IMR-90 (cell line): ENCODE results near the gene GDF10.

Source experiments
- CEBPB ChIP-seq: IDR thresholded peaks from 2 replicates; pipeline ENCODE4 v1.6.1; 2012; ENCODE audit warnings: low read depth, low read length, improper control_type of control experiment
- FOS ChIP-seq: fragments of 150-350 bp; IDR thresholded peaks from 2 replicates; pipeline ENCODE4 v1.6.1; 2016; ENCODE audit warnings: low read depth, low read length
- MAFK ChIP-seq: IDR thresholded peaks from 2 replicates; pipeline ENCODE4 v1.6.1; 2012; ENCODE audit warnings: low read depth, low read length, improper control_type of control experiment
- NFE2L2 ChIP-seq: fragments of 150-350 bp; IDR thresholded peaks from 2 replicates; pipeline ENCODE4 v1.6.1; 2016; ENCODE audit warnings: low read depth, mild to moderate bottlenecking, low read length
- POLR2A ChIP-seq: IDR thresholded peaks from 2 replicates; pipeline ENCODE4 v1.6.1; 2012; ENCODE audit warnings: mild to moderate bottlenecking, low read depth, low read length
- RAD21 ChIP-seq: IDR thresholded peaks from 2 replicates; pipeline ENCODE4 v1.6.1; 2012; ENCODE audit warnings: low read length, improper control_type of control experiment
- RCOR1 ChIP-seq: IDR thresholded peaks from 2 replicates; pipeline ENCODE4 v1.6.1; 2012; ENCODE audit warnings: mild to moderate bottlenecking, low read length, improper control_type of control experiment; ENCODE audit not compliant: insufficient replicate concordance
- RFX5 ChIP-seq: IDR thresholded peaks from 2 replicates; pipeline ENCODE4 v1.8.0; 2012; ENCODE audit warnings: low read depth, mild to moderate bottlenecking, low read length, moderate library complexity
- SMC3 ChIP-seq: fragments of 150-350 bp; IDR thresholded peaks from 2 replicates; pipeline ENCODE4 v1.6.1; 2016; ENCODE audit warnings: low read depth, mild to moderate bottlenecking, antibody characterized with exemption, low read length, moderate library complexity
- TF ChIP-seq, protein P1 (sequence below): conservative IDR thresholded peaks from 2 replicates; pipeline ENCODE4 v1.5.1; 2012; ENCODE audit warnings: mild to moderate bottlenecking, low read depth, low read length, improper control_type of control experiment
- TF ChIP-seq, protein P2 (sequence below): fragments of 150-350 bp; IDR thresholded peaks from 2 replicates; pipeline ENCODE4 v1.6.1; 2016; ENCODE audit warnings: low read depth, mild to moderate bottlenecking, low read length, moderate library complexity, borderline replicate concordance
- TF ChIP-seq, protein P3 (sequence below): fragments of 150-350 bp; IDR thresholded peaks from 2 replicates; pipeline ENCODE4 v1.6.1; 2017; ENCODE audit warnings: mild to moderate bottlenecking, antibody characterized with exemption, low read length, low read depth

- TF ChIP-seq RAD21 (no peak), POLR2A (no peak), CEBPB (no peak), SMC3 (no peak), RCOR1 (no peak), NFE2L2 (no peak), MAFK (no peak), RFX5 (no peak), FOS (no peak)
- TF ChIP-seq, protein P1, sequence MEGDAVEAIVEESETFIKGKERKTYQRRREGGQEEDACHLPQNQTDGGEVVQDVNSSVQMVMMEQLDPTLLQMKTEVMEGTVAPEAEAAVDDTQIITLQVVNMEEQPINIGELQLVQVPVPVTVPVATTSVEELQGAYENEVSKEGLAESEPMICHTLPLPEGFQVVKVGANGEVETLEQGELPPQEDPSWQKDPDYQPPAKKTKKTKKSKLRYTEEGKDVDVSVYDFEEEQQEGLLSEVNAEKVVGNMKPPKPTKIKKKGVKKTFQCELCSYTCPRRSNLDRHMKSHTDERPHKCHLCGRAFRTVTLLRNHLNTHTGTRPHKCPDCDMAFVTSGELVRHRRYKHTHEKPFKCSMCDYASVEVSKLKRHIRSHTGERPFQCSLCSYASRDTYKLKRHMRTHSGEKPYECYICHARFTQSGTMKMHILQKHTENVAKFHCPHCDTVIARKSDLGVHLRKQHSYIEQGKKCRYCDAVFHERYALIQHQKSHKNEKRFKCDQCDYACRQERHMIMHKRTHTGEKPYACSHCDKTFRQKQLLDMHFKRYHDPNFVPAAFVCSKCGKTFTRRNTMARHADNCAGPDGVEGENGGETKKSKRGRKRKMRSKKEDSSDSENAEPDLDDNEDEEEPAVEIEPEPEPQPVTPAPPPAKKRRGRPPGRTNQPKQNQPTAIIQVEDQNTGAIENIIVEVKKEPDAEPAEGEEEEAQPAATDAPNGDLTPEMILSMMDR = no peak
- TF ChIP-seq, protein P2, sequence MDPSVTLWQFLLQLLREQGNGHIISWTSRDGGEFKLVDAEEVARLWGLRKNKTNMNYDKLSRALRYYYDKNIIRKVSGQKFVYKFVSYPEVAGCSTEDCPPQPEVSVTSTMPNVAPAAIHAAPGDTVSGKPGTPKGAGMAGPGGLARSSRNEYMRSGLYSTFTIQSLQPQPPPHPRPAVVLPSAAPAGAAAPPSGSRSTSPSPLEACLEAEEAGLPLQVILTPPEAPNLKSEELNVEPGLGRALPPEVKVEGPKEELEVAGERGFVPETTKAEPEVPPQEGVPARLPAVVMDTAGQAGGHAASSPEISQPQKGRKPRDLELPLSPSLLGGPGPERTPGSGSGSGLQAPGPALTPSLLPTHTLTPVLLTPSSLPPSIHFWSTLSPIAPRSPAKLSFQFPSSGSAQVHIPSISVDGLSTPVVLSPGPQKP = no peak
- TF ChIP-seq, protein P3, sequence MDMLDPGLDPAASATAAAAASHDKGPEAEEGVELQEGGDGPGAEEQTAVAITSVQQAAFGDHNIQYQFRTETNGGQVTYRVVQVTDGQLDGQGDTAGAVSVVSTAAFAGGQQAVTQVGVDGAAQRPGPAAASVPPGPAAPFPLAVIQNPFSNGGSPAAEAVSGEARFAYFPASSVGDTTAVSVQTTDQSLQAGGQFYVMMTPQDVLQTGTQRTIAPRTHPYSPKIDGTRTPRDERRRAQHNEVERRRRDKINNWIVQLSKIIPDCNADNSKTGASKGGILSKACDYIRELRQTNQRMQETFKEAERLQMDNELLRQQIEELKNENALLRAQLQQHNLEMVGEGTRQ = no peak
These were observed 32.0 kb downstream of the GDF10 start for GRCh38 chr10:47331954-47332353.
